ENCODE data around the gene RNF17.

RNF17 gene

GRCh38 chr13:24734950-24735349 lies 29.0 kb upstream of the RNF17 start:
- no peaks in the 10 kb centered on the region for H3K36me3 ChIP-seq
- no peaks in the 10 kb centered on the region for H3K4me1 ChIP-seq (ENCODE audit: control insufficient read depth in 1 of 2, insufficient read depth in 1 of 2, low read depth in 1 of 2, low read length in 1 of 2)
- H3K9me3 ChIP-seq: no peaks in the 10 kb centered on the region
- TF ChIP-seq CTCF (IDR thresholded peaks at IDR 0.05): no peak
- H3K27ac ChIP-seq: no peak overlapping the region
- H3K27me3 ChIP-seq: no peaks in the 10 kb centered on the region
- no peak overlapping the region for H3K4me3 ChIP-seq (ENCODE audit: low read depth in 1 of 2, low read length in 1 of 2)

GRCh38 chr13:24737042-24737441 lies 26.9 kb upstream of the RNF17 start:
- no peak for TF ChIP-seq CTCF (IDR thresholded peaks at IDR 0.05)
- H3K4me1 ChIP-seq (ENCODE audit: control insufficient read depth in 1 of 2, insufficient read depth in 1 of 2, low read depth in 1 of 2, low read length in 1 of 2): no peaks in the 10 kb centered on the region
- no peak overlapping the region for H3K27ac ChIP-seq
- H3K9me3 ChIP-seq: no peaks in the 10 kb centered on the region
- H3K36me3 ChIP-seq: no peaks in the 10 kb centered on the region
- no peaks in the 10 kb centered on the region for H3K27me3 ChIP-seq
- H3K4me3 ChIP-seq (ENCODE audit: low read depth in 1 of 2, low read length in 1 of 2): no peak overlapping the region

DNA sequence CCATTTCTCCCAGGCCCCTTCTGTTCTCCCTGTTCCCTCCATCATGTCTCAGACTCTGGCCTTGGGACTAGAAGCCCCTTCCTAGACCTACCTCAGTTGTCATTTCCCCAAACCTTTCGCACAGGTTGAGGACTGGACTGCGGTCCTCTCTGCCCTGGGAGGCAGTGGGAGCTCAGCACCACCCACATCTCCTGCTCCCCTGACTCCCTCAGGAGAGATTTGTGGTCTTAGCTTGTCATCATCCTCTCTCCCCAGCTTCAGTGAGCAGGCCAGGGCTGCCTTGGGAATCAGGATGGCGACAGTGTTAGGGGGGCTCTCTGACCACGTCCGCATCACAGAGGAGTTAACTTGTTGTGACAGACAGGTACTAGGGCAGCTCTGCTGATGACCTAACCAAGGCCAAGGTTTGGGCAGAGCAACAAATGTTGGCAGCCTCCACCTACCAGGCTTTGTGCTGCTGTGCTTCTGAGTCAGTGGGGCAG lies 25.6 kb upstream of the RNF17 start:
- TF ChIP-seq CTCF (IDR thresholded peaks at IDR 0.05): no peak
- Histone ChIP-seq H3K9me3 (no peaks in the 10 kb centered on the region), H3K4me1 (ENCODE audit: control insufficient read depth in 1 of 2, insufficient read depth in 1 of 2, low read depth in 1 of 2, low read length in 1 of 2) (no peaks in the 10 kb centered on the region), H3K4me3 (ENCODE audit: low read depth in 1 of 2, low read length in 1 of 2) (no peak overlapping the region), H3K36me3 (no peaks in the 10 kb centered on the region), H3K27ac (no peak overlapping the region), H3K27me3 (peaks cover 8% of the 10 kb centered on the region)

DNA sequence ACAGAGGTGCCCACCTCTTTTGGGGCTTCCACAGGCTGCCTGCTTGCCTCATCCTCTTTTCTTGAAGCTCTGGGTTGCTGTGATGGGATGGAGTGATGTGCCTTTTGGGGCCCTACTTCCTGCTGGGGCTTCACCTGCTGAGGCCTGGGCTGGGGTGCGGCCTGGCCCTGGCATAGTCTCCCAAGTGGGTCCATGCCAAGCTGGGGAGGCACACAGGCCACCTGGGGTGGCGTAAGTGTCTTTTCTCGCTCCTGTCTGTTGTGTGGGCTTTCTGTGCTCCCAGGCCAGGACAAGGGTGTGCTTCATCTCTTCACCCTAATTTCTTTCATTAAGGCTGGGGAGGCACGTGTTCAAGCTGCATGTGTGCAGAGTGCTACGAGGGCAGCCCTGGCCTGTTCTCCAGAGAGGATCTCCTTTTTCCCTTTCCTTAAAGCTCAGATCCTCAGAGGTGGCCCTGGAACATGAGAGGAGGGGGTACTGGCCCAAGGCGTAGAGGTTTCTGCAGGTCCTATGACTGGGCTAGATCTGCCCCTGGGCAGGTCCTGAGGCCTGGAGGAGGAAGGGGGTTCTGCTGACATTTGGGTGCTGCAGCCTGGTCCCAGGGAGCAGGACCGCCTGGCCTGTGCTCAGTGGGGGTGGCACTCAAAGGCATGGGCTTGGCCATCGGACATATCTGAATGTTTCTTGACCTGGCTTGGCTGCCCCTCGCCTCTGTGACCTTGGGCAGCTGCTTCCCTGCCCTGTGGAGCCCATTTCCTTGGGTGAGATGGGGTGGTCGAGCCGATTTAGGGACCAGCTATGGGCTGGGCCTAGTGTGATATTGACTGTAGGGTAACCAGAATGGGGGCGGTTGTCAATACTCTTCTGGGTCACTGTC lies 23.7 kb upstream of the RNF17 start:
- Histone ChIP-seq H3K4me3 (ENCODE audit: low read depth in 1 of 2, low read length in 1 of 2) (no peak overlapping the region), H3K36me3 (no peaks in the 10 kb centered on the region), H3K27ac (no peak overlapping the region), H3K4me1 (ENCODE audit: control insufficient read depth in 1 of 2, insufficient read depth in 1 of 2, low read depth in 1 of 2, low read length in 1 of 2) (no peaks in the 10 kb centered on the region), H3K9me3 (no peaks in the 10 kb centered on the region), H3K27me3 (peaks cover 26% of the 10 kb centered on the region)
- no peak for TF ChIP-seq CTCF (IDR thresholded peaks at IDR 0.05)

DNA sequence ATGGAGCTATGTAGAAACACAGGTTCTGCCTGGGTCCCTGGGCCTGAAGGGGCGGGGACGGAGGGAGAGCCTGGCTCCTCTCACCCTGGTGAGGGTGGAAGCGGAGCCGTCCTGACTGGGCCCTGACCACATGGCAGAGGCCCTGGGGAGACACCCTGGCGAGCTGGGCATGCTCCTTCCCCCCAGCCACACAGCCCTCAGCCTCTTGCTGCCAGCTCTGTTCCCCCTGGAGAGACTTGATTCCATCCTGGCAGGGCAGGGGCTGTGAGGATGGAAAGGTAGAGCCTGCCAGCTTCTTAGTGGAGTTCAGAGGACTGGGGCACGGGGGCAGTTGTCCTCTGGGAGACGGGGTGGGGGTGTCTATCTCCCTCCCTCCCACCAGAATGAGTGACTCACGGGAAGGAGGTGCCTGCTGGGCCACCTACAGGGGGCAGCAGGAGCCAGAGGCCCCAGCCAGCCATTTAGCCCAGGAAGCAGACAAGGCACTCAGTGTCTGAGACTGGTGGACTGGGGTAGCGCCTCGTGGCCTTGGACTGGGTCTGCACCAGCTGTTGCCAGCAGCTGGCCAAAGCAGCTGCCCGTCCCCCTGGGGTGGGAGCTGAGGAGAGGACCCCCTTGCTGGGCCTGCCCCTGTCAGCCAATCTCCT lies 22.8 kb upstream of the RNF17 start:
- Histone ChIP-seq H3K27me3 (peaks cover 35% of the 10 kb centered on the region), H3K36me3 (no peaks in the 10 kb centered on the region), H3K9me3 (no peaks in the 10 kb centered on the region), H3K27ac (no peak overlapping the region), H3K4me1 (ENCODE audit: control insufficient read depth in 1 of 2, insufficient read depth in 1 of 2, low read depth in 1 of 2, low read length in 1 of 2) (no peaks in the 10 kb centered on the region), H3K4me3 (ENCODE audit: low read depth in 1 of 2, low read length in 1 of 2) (no peak overlapping the region)
- TF ChIP-seq CTCF (IDR thresholded peaks at IDR 0.05): no peak

All from neutrophil (primary cell).